ENCODE data around the gene FAM181B. TPM values are rescaled to one million over a fixed set of nuclear protein-coding genes. Genes with fewer than 3 reads are reported as not detected.

Gene FAM181B
- total RNA-seq, 5 donors from 2014 or later (not counting 1 experiment from before 2014, with no cell fraction given) = 0.18 TPM; not detected in 4

DNA sequence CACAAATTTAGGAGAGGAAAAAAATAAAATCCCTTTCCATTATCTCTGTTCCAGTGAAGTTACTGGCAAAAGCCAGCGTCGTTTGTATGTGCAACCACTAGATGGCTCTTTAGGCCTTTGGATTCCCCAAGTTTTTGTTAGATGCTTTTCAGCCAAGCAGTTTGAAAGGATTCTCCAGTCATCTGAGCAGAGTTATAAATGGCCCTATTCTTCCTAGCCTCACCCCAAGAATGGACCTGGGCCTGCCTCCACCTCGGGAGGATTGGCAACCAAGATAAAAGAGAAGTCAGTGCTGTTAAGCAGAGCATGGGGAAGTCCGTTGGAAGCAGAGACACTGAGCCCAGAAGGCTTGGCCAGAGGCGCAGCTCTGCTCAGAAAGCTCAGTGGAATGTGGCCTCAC lies 15.4 kb downstream of the FAM181B start:
- H3K27me3 ChIP-seq (replicated peaks in 1 of 2; ENCODE audit: control insufficient read depth in 2 of 2, extremely low read depth in 1 of 2, insufficient read depth in 2 of 2, low read length in 1 of 2) = peaks cover 0 to 9% of the 10 kb centered on the region in 2 experiments
- no peak overlapping the region for H3K4me3 ChIP-seq (ENCODE audit: control insufficient read depth in 1 of 2, extremely low read depth in 1 of 2, low read length in 1 of 2)
- H3K27me3 Mint-ChIP-seq = peaks cover 2 to 3% of the 10 kb centered on the region in 2 donors
- no peak overlapping the region for H3K4me3 Mint-ChIP-seq
- ATAC-seq (replicated peaks in 1 of 4) (peak in 3 of 4 experiments; percentile 36 to 52 (median 46)), DNase-seq (peak in 6 of 35 experiments; percentile 4 to 51 (median 7))
- POLR2A ChIA-PET = interaction anchor here in 1 of 2 donors (0.6 kb wide), 1 partner anchor 119 kb away, joined by 11 read pairs; no protein-coding TSS in a partner anchor
- H3K27ac Mint-ChIP-seq = no peak overlapping the region
- CTCF ChIA-PET = interaction anchor here (0.9 to 1.2 kb wide), 3 partner anchors 14 to 58 kb away, joined by 3 read pairs; no protein-coding TSS in a partner anchor
- H3K9me3 Mint-ChIP-seq = no peaks in the 10 kb centered on the region
- H3K36me3 ChIP-seq (ENCODE audit: control insufficient read depth in 2 of 2, extremely low read depth in 1 of 2, insufficient read depth in 1 of 2, low read length in 1 of 2) = no peaks in the 10 kb centered on the region
- H3K9me3 ChIP-seq = no peaks in the 10 kb centered on the region
- H3K4me1 ChIP-seq (ENCODE audit: control insufficient read depth in 1 of 2, extremely low read depth in 1 of 2, insufficient read depth in 2 of 2, low read length in 2 of 2) = no peaks in the 10 kb centered on the region
- 0% methylated on average over 2 of the region's 5 CpGs for WGBS (ENCODE audit: insufficient coverage)
- no peaks in the 10 kb centered on the region for H3K36me3 Mint-ChIP-seq
- H3K27ac ChIP-seq (ENCODE audit: low read length) = no peak overlapping the region
- no peaks in the 10 kb centered on the region for H3K4me1 Mint-ChIP-seq

DNA sequence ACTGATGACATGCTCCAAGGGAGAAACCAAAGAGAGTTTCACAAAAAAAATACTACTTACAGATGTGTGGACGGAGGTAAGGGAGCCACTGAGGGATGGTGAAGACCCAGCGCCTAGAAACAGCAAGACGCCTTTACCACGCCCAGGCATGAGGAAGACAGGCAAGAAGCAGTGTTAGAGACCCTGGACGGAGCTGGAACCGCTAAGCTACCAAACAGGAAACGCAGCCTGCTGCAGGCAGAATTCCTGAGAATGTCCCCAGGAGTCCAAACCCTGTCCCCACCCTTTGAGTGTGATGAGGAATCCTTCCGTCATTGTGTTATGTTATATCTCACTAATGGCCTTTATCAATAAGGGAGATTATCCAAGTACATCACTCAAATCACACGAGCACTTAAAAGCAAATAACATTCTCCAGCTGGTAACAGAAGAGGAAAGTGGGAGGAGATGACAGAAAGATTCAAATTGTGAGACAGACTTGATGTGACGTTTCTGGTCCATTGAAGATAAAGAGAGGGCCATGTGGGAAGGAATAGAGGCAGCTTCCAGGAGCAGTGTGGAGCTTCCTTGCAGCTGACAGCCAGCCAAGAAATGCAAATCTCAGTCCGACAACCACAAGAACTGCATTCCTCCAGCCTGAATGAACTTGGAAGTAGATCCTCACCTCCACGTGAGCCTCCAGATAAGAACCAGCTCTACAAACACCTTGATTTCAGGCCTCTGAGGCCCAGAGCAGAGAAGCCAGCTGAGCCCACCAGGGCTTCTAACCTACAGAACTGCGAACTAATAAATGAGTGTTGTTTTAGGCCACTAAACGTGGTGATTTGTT lies 19.1 kb downstream of the FAM181B start:
- Mint-ChIP-seq H3K36me3 (no peaks in the 10 kb centered on the region), H3K27me3 (peaks cover 4 to 10% of the 10 kb centered on the region in 2 donors), H3K4me3 (no peak overlapping the region), H3K27ac (no peak overlapping the region), H3K9me3 (no peaks in the 10 kb centered on the region), H3K4me1 (no peaks in the 10 kb centered on the region)
- H3K36me3 ChIP-seq (ENCODE audit: control insufficient read depth in 2 of 2, extremely low read depth in 1 of 2, insufficient read depth in 1 of 2, low read length in 1 of 2) = no peaks in the 10 kb centered on the region
- POLR2A ChIA-PET = no interaction called here
- DNase-seq (no peak), ATAC-seq (replicated peaks in 1 of 4) (no peak)
- no peak overlapping the region for H3K27ac ChIP-seq (ENCODE audit: low read length)
- CTCF ChIA-PET = interaction anchor here in 1 of 2 donors (0.7 kb wide), 1 partner anchor 861 kb away, joined by 3 read pairs; no protein-coding TSS in a partner anchor
- H3K27me3 ChIP-seq (replicated peaks in 1 of 2; ENCODE audit: control insufficient read depth in 2 of 2, extremely low read depth in 1 of 2, insufficient read depth in 2 of 2, low read length in 1 of 2) = peaks cover 2 to 9% of the 10 kb centered on the region in 2 experiments
- no peaks in the 10 kb centered on the region for H3K4me1 ChIP-seq (ENCODE audit: control insufficient read depth in 1 of 2, extremely low read depth in 1 of 2, insufficient read depth in 2 of 2, low read length in 2 of 2)
- H3K4me3 ChIP-seq (ENCODE audit: control insufficient read depth in 1 of 2, extremely low read depth in 1 of 2, low read length in 1 of 2) = no peak overlapping the region
- WGBS (ENCODE audit: insufficient coverage) = 71% methylated on average over 6 of the region's 14 CpGs
- no peaks in the 10 kb centered on the region for H3K9me3 ChIP-seq

- no peak overlapping the region for H3K4me3 Mint-ChIP-seq
- no peaks in the 10 kb centered on the region for H3K9me3 Mint-ChIP-seq
- Histone ChIP-seq H3K4me1 (ENCODE audit: control insufficient read depth in 1 of 2, extremely low read depth in 1 of 2, insufficient read depth in 2 of 2, low read length in 2 of 2) (no peaks in the 10 kb centered on the region), H3K36me3 (ENCODE audit: control insufficient read depth in 2 of 2, extremely low read depth in 1 of 2, insufficient read depth in 1 of 2, low read length in 1 of 2) (no peaks in the 10 kb centered on the region), H3K9me3 (no peaks in the 10 kb centered on the region), H3K27ac (ENCODE audit: low read length) (no peak overlapping the region), H3K27me3 (replicated peaks in 1 of 2; ENCODE audit: control insufficient read depth in 2 of 2, extremely low read depth in 1 of 2, insufficient read depth in 2 of 2, low read length in 1 of 2) (peaks cover 2 to 9% of the 10 kb centered on the region in 2 experiments), H3K4me3 (ENCODE audit: control insufficient read depth in 1 of 2, extremely low read depth in 1 of 2, low read length in 1 of 2) (no peak overlapping the region)
- ATAC-seq (replicated peaks in 1 of 4) (no peak), DNase-seq (no peak)
- H3K27me3 Mint-ChIP-seq = peaks cover 5 to 14% of the 10 kb centered on the region in 2 donors
- POLR2A ChIA-PET = no interaction called here
- CTCF ChIA-PET = interaction anchor here in 1 of 2 donors (0.6 kb wide), 1 partner anchor 145 kb away, joined by 4 read pairs; no protein-coding TSS in a partner anchor
- no peaks in the 10 kb centered on the region for H3K36me3 Mint-ChIP-seq
- no peaks in the 10 kb centered on the region for H3K4me1 Mint-ChIP-seq
- H3K27ac Mint-ChIP-seq = no peak overlapping the region
These were observed 22.0 kb downstream of the FAM181B start for GRCh38 chr11:82711648-82712047.

DNA sequence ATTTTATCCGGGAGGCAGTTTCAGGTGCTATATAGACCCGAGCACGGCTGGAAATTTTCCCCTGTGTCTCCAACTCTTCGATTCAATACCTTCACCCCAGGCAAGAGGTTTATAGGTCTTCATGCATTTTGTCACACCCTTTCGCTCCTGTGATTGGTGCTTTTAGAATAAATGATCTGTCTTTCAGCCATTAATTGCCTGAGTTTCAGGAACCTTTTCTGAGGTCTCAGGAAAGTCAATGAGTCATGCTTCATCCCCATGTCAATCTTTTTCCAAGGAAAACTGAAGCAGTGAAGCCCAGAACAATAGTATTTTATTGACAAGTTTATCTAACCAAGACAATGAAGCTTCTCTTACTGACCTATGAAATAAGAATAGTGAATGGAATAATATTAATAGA lies 29.9 kb downstream of the FAM181B start:
- H3K4me1 Mint-ChIP-seq = no peaks in the 10 kb centered on the region
- H3K27me3 ChIP-seq (replicated peaks in 1 of 2; ENCODE audit: control insufficient read depth in 2 of 2, extremely low read depth in 1 of 2, insufficient read depth in 2 of 2, low read length in 1 of 2) = peaks cover 4 to 5% of the 10 kb centered on the region in 2 experiments
- H3K4me3 Mint-ChIP-seq = no peak overlapping the region
- H3K4me3 ChIP-seq (ENCODE audit: control insufficient read depth in 1 of 2, extremely low read depth in 1 of 2, low read length in 1 of 2) = no peak overlapping the region
- H3K9me3 Mint-ChIP-seq = no peaks in the 10 kb centered on the region
- ChIA-PET CTCF (interaction anchor here in 1 of 2 donors (1.6 kb wide), 1 partner anchor 13 kb away, joined by 4 read pairs; no protein-coding TSS in a partner anchor), POLR2A (no interaction called here)
- H3K36me3 Mint-ChIP-seq = no peaks in the 10 kb centered on the region
- H3K9me3 ChIP-seq = no peaks in the 10 kb centered on the region
- H3K27ac ChIP-seq (ENCODE audit: low read length) = no peak overlapping the region
- H3K36me3 ChIP-seq (ENCODE audit: control insufficient read depth in 2 of 2, extremely low read depth in 1 of 2, insufficient read depth in 1 of 2, low read length in 1 of 2) = no peaks in the 10 kb centered on the region
- H3K27ac Mint-ChIP-seq = no peak overlapping the region
- H3K27me3 Mint-ChIP-seq = peaks cover 11 to 26% of the 10 kb centered on the region in 2 donors
- WGBS (ENCODE audit: insufficient coverage) = no CpG with 5 or more reads among the region's 5 CpGs
- DNase-seq = no peak
- no peaks in the 10 kb centered on the region for H3K4me1 ChIP-seq (ENCODE audit: control insufficient read depth in 1 of 2, extremely low read depth in 1 of 2, insufficient read depth in 2 of 2, low read length in 2 of 2)
- ATAC-seq (replicated peaks in 1 of 4) = no peak

GRCh38 chr11:82703226-82703625 lies 30.4 kb downstream of the FAM181B start:
- Histone ChIP-seq H3K4me3 (ENCODE audit: control insufficient read depth in 1 of 2, extremely low read depth in 1 of 2, low read length in 1 of 2) (no peak overlapping the region), H3K27ac (ENCODE audit: low read length) (no peak overlapping the region), H3K36me3 (ENCODE audit: control insufficient read depth in 2 of 2, extremely low read depth in 1 of 2, insufficient read depth in 1 of 2, low read length in 1 of 2) (no peaks in the 10 kb centered on the region), H3K9me3 (no peaks in the 10 kb centered on the region), H3K4me1 (ENCODE audit: control insufficient read depth in 1 of 2, extremely low read depth in 1 of 2, insufficient read depth in 2 of 2, low read length in 2 of 2) (no peaks in the 10 kb centered on the region), H3K27me3 (replicated peaks in 1 of 2; ENCODE audit: control insufficient read depth in 2 of 2, extremely low read depth in 1 of 2, insufficient read depth in 2 of 2, low read length in 1 of 2) (peaks cover 4 to 5% of the 10 kb centered on the region in 2 experiments)
- Mint-ChIP-seq H3K36me3 (no peaks in the 10 kb centered on the region), H3K4me1 (no peaks in the 10 kb centered on the region), H3K4me3 (no peak overlapping the region), H3K27ac (no peak overlapping the region), H3K9me3 (no peaks in the 10 kb centered on the region), H3K27me3 (peaks cover 11 to 26% of the 10 kb centered on the region in 2 donors)
- ATAC-seq (replicated peaks in 1 of 4) (no peak), DNase-seq (no peak)
- CTCF ChIA-PET = interaction anchor here in 1 of 2 donors (1.6 kb wide), 1 partner anchor 13 kb away, joined by 4 read pairs; no protein-coding TSS in a partner anchor
- POLR2A ChIA-PET = no interaction called here
- no CpG with 5 or more reads among the region's 2 CpGs for WGBS (ENCODE audit: insufficient coverage)

- H3K27me3 Mint-ChIP-seq = peaks cover 8 to 22% of the 10 kb centered on the region in 2 donors
- ChIA-PET CTCF (no interaction called here), POLR2A (no interaction called here)
- H3K27ac Mint-ChIP-seq = no peak overlapping the region
- H3K27me3 ChIP-seq (replicated peaks in 1 of 2; ENCODE audit: control insufficient read depth in 2 of 2, extremely low read depth in 1 of 2, insufficient read depth in 2 of 2, low read length in 1 of 2) = peaks cover 4 to 5% of the 10 kb centered on the region in 2 experiments
- no peaks in the 10 kb centered on the region for H3K4me1 Mint-ChIP-seq
- no peaks in the 10 kb centered on the region for H3K9me3 ChIP-seq
- no peak for ATAC-seq (replicated peaks in 1 of 4)
- H3K36me3 ChIP-seq (ENCODE audit: control insufficient read depth in 2 of 2, extremely low read depth in 1 of 2, insufficient read depth in 1 of 2, low read length in 1 of 2) = no peaks in the 10 kb centered on the region
- WGBS (ENCODE audit: insufficient coverage) = 93% methylated on average over 2 of the region's 7 CpGs
- DNase-seq = peak in 1 of 35 experiments; percentile 26
- H3K4me3 ChIP-seq (ENCODE audit: control insufficient read depth in 1 of 2, extremely low read depth in 1 of 2, low read length in 1 of 2) = no peak overlapping the region
- H3K36me3 Mint-ChIP-seq = no peaks in the 10 kb centered on the region
- H3K4me1 ChIP-seq (ENCODE audit: control insufficient read depth in 1 of 2, extremely low read depth in 1 of 2, insufficient read depth in 2 of 2, low read length in 2 of 2) = no peaks in the 10 kb centered on the region
- no peak overlapping the region for H3K4me3 Mint-ChIP-seq
- no peak overlapping the region for H3K27ac ChIP-seq (ENCODE audit: low read length)
- no peaks in the 10 kb centered on the region for H3K9me3 Mint-ChIP-seq
These were observed 31.7 kb downstream of the FAM181B start for GRCh38 chr11:82701847-82702520.
